SW480 (cell line): ENCODE measurements around the gene CAMK2N2.
A peak's percentile ranks its signal among the peaks of the same experiment; 100 is the strongest.

Source experiments
- DNase-seq: peaks from one replicate; pipeline ENCODE4 v3.0.0-alpha.2; 2016; ENCODE audit warnings: low spot score

The CAMK2N2 gene

GRCh38 chr3:184261270-184261853, at the start of gene CAMK2N2:
CAMK2N2 (minus strand) TSS chr3:184261553; CDS start chr3:184261285, 268 bp downstream.
- DNase-seq = peak; percentile 80

DNA sequence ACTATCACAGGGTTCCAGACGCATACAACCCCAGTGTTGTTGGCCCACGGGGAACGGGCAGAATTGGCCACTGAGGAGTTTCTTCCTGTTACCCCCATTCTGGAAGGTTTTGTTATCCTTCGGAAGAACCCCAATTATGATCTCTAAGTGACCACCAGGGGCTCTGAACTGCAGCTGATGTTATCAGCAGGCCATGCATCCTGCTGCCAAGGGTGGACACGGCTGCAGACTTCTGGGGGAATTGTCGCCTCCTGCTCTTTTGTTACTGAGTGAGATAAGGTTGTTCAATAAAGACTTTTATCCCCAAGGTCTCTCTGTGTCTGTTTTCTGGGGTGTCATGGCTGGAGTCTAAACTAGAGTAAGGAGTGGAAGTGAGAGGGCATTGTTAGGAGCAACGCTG, 47.4 kb upstream of the CAMK2N2 start:
- no peak for DNase-seq

GRCh38 chr3:184307915-184308314, 46.6 kb upstream of the CAMK2N2 start:
- no peak for DNase-seq

DNA sequence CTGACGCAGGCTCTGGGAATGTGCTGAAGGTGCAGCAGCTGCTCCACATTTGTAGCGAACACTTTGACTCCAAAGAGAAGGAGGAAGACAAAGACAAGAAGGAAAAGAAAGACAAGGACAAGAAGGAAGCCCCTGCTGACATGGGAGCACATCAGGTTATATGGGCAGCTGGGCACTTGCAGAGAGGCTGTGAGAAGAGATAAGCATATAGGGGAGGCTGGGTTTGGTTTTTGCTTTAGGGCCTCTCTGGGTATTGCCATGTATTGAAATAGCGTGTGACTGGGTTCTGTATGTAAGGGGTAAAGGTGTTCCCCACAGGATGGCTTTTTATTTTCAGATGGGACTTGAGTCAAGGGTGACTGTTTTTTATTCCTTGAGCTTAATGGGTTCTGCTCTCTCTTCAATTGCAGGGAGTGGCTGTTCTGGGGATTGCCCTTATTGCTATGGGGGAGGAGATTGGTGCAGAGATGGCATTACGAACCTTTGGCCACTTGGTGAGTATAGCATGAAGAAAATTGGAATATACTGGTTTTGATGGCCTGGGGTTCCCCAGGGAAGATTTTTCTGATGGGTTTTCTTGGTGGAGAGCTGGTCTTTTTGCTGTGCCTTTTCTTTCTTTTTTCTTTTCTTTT, 45.1 kb upstream of the CAMK2N2 start:
- no peak for DNase-seq

GRCh38 chr3:184305577-184305976, 44.2 kb upstream of the CAMK2N2 start:
- DNase-seq = peak; percentile 36

- DNase-seq = no peak
Observed at GRCh38 chr3:184300378-184300720, 39.0 kb upstream of the CAMK2N2 start.

DNA sequence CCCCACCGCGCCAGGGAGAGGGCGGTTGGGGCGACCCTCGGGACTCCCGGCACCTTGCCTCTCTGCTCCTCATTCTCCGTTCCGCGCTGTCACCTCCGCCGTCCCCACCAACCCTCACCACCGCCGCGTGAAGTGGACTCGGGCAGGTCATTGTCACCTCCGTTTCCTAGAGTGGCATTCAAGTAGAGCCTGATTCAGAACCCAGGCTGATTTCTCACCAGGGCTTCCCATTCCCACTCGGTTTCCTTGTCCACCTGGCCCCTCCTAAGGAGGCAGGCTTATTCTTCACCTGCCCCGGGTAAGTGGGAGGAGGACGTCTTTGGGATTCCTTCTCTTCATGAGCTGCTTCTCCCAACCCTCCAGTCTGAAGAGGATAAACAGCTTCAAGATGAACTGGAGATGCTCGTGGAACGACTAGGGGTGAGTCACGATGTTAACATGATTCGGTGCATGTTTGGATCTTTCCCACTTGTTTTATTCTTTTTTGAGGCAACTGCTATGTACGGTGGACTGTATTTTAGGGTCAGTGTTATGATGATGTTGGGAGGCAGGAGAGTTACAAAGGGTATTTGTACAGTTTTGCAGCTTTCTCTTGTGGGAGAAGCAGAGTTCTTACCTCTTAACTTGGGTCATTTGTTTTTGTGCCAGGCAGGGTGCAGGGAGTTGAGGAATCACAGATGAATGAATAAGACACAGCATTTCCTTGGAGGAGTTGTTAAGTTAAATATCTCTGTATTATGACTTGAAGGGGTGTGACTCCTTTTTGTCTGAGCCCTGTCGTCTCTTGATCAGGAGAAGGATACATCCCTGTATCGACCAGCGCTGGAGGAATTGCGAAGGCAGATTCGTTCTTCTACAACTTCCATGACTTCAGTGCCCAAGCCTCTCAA, 38.4 kb upstream of the CAMK2N2 start:
- peak; percentile 25 for DNase-seq

DNA sequence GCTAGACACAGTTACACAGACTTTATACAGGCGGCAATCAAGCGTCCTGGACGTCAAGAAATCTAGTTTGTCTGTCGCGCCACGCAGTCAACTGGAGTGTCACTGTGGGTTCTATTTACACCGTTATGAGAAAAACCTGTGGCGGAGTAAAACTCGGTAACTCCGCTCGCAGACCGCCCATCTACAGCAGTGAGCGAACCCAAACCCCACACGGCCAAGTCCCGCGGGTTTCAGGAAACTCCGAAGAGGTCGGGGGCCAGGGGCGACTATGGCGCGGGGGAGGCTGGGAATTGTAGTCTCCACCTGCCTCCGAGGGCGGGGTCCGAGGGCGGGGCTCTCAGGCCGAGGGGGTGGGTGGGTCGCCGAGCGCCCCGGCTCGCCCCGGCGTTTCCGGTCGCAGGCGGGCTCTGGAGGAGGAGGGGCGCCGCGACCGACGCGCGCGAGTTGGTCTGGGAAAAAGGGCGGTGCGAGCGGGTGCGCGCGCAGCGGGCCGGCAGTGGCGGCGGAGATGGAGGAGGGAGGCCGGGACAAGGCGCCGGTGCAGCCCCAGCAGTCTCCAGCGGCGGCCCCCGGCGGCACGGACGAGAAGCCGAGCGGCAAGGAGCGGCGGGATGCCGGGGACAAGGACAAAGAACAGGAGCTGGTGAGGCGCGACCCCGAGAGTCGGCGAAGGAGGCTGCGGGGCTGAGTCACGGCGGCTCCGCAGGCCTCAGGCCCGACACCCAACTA, 37.6 kb upstream of the CAMK2N2 start, which contains the start of gene PSMD2:
TSS of gene PSMD2 (plus strand) at position 483 of the 729 bp plus-strand sequence. CDS start at position 509, 26 bp downstream.
- DNase-seq = peak; percentile 95

DNA sequence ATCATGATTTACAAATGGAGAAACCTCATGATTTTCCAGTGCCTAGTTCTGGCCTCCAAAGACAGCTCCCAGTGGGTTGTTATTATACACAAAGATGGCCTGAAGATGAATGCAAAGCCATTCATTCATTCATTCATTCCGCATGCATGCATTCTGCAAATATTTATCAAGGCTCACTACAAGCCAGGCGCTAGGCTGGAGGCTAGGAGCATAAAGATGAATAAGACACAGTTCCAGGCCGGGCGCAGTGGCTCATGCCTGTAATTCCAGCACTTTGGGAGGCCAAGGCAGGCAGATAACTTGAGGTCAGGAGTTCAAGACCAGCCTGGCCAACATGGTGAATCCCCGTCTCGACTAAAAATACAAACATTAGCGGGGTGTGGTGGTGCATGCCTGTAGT, 35.3 kb upstream of the CAMK2N2 start:
- no peak for DNase-seq

- DNase-seq = no peak
Observed at GRCh38 chr3:184295771-184296170, 34.4 kb upstream of the CAMK2N2 start.

- no peak for DNase-seq
Observed at GRCh38 chr3:184291738-184292445, 30.5 kb upstream of the CAMK2N2 start.

- DNase-seq = no peak
Observed at GRCh38 chr3:184291044-184291737, 29.8 kb upstream of the CAMK2N2 start.

DNA sequence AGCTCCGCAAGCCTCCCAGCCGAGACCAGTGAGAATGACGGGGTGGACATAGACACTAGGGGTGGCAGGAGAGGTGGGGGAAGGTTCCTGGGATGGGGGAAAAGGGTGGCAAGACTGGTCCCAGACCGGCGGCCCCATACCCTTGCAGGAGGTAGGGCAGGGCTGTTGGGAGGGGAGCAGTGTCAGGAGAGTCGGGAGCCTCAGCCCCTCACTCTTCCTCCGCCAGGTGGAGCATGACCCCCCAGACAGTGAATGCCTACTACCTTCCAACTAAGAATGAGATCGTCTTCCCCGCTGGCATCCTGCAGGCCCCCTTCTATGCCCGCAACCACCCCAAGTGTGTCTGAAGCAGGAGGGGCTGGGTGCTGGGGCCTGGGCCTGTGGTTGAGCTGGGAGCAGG, 29.0 kb upstream of the CAMK2N2 start:
- no peak for DNase-seq

GRCh38 chr3:184289426-184289938, 28.1 kb upstream of the CAMK2N2 start:
- DNase-seq = peak; percentile 72

DNA sequence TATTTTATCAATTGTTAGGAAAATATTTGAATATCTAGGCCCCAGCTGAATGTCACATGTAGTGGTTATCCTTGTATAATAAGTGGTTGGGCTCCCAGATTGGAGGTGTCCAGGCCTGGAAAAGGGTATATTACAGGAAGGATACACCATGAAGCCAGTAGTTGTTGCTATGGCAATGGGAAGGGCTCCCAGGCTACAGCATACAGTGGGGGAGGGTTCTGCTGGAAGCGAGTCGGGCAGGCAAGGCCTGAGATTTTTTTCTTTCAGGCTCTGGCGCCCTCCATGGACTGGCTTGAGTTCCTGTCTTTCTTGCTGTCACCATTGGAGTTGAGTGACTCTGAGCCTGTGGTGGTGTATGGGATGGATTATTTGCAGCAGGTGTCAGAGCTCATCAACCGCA, 23.3 kb upstream of the CAMK2N2 start:
- DNase-seq = peak; percentile 83

DNA sequence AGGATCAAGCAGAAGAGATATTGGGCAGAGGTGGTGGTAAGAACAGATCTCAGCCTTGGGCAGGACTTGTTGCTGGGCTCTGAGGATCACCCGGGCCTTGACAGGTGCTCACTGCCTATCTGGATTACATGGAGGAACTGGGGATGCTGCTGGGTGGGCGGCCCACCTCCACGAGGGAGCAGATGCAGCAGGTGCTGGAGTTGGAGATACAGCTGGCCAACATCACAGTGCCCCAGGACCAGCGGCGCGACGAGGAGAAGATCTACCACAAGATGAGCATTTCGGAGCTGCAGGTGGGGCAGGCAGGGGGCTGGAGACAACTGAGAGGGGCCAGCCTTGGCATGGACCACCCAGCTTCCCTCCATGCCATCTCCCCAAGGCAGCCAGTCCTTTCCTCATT, 22.3 kb upstream of the CAMK2N2 start:
- no peak for DNase-seq

- no peak for DNase-seq
Observed at GRCh38 chr3:184282941-184283340, 21.6 kb upstream of the CAMK2N2 start.

GRCh38 chr3:184277366-184277765, 16.0 kb upstream of the CAMK2N2 start:
- no peak for DNase-seq

- DNase-seq = no peak
Observed at GRCh38 chr3:184275961-184276910, 14.9 kb upstream of the CAMK2N2 start, which contains the start of gene ECE2. ECE2 (plus strand) TSS chr3:184276022; CDS start chr3:184276154, 132 bp downstream.

- DNase-seq = no peak
Observed at GRCh38 chr3:184275381-184275701, 14.0 kb upstream of the CAMK2N2 start.
